HepG2 (cell line): ENCODE results near the gene SECTM1. TPM values are rescaled to one million over a fixed set of nuclear protein-coding genes. Genes with fewer than 3 reads are reported as not detected.
A peak's percentile ranks its signal among the peaks of the same experiment; 100 is the strongest.

ENCODE experiments used
- ARHGAP35 ChIP-seq: sonication (generic); formaldehyde crosslinking; IDR thresholded peaks from 2 replicates; pipeline ENCODE4 v1.9.0; 2022; ENCODE audit warnings: mild to moderate bottlenecking, inconsistent platforms, moderate library complexity, missing genetic modification reagents, borderline replicate concordance
- ELF1 ChIP-seq: sonication (generic); formaldehyde crosslinking; IDR thresholded peaks from 2 replicates; pipeline ENCODE4 v1.4.0; 2020; ENCODE audit warnings: missing genetic modification reagents
- FOSL2 ChIP-seq: sonication (generic); formaldehyde crosslinking; IDR thresholded peaks from 2 replicates; pipeline ENCODE4 v1.4.0; 2020; ENCODE audit warnings: missing genetic modification reagents
- HOXA9 ChIP-seq: sonication (generic); formaldehyde crosslinking; IDR thresholded peaks from 2 replicates; pipeline ENCODE4 v1.8.1; 2022; ENCODE audit warnings: missing genetic modification reagents, mild to moderate bottlenecking, moderate library complexity, borderline replicate concordance
- PRDM10 ChIP-seq: sonication (generic); formaldehyde crosslinking; IDR thresholded peaks from 2 replicates; pipeline ENCODE4 v1.4.0; 2020; ENCODE audit warnings: low read depth, missing genetic modification reagents
- PRPF4 ChIP-seq: fragments of 200-400 bp; formaldehyde crosslinking; IDR thresholded peaks from 2 replicates; pipeline ENCODE4 v1.6.1; 2016; ENCODE audit warnings: low read length, low read depth; ENCODE audit not compliant: poor library complexity, severe bottlenecking
- ZBTB38 ChIP-seq: sonication (generic); formaldehyde crosslinking; IDR thresholded peaks from 2 replicates; pipeline ENCODE4 v1.5.1; 2020; ENCODE audit warnings: mild to moderate bottlenecking, missing genetic modification reagents
- ZIK1 ChIP-seq: sonication (generic); formaldehyde crosslinking; IDR thresholded peaks from 2 replicates; pipeline ENCODE4 v1.5.0; 2020; ENCODE audit warnings: mild to moderate bottlenecking, low read depth, missing genetic modification reagents, borderline replicate concordance
- ZNF121 ChIP-seq: sonication (generic); formaldehyde crosslinking; IDR thresholded peaks from 2 replicates; pipeline ENCODE4 v1.5.0; 2020; ENCODE audit warnings: mild to moderate bottlenecking, missing genetic modification reagents
- ZNF143 ChIP-seq: sonication (generic); formaldehyde crosslinking; IDR thresholded peaks from 2 replicates; pipeline ENCODE4 v1.4.0; 2020; ENCODE audit warnings: missing genetic modification reagents
- ZNF264 ChIP-seq: sonication (generic); formaldehyde crosslinking; IDR thresholded peaks from 2 replicates; pipeline ENCODE4 v1.4.0; 2020; ENCODE audit warnings: missing genetic modification reagents
- ZNF441 ChIP-seq: sonication (generic); formaldehyde crosslinking; IDR thresholded peaks from 2 replicates; pipeline ENCODE4 v1.7.0; 2021; ENCODE audit warnings: missing genetic modification reagents, borderline replicate concordance
- ZNF567 ChIP-seq: sonication (generic); formaldehyde crosslinking; IDR thresholded peaks from 2 replicates; pipeline ENCODE4 v1.8.1; 2023; ENCODE audit warnings: mild to moderate bottlenecking, missing genetic modification reagents, borderline replicate concordance
- polyA plus RNA-seq, 8 experiments: library from polyadenylated mRNA; depleted of rRNA in 3 of 8; stranded (reverse) in 7 of 8; unstranded in 1 of 8; fragments of >200 nt; fragmentation: Illumina TruSeq in 4 of 8; extraction: Trizol in 4 of 8; gene quantifications; 2 replicates each; pipeline versions ENCODE4 v1.2.1 to v1.2.3, GENCODE V29; 2011 to 2016; ENCODE audit warnings: low read depth in 4 of 8, missing spikeins in 1 of 8, mixed read lengths in 1 of 8; ENCODE audit not compliant: insufficient read depth in 1 of 8
- total RNA-seq, 5 experiments: library from RNA; depleted of rRNA; stranded (reverse); fragments of >200 nt; fragmentation: Illumina TruSeq; extraction: Trizol; gene quantifications; 2 replicates each; pipeline ENCODE4 v1.2.3, GENCODE V29; 2016; ENCODE audit warnings: low read depth in 1 of 5
- TF ChIP-seq, protein P1 (sequence below): sonication (generic); formaldehyde crosslinking; IDR thresholded peaks from 2 replicates; pipeline ENCODE4 v1.5.1; 2020; ENCODE audit warnings: mild to moderate bottlenecking, missing genetic modification reagents, moderate library complexity
- TF ChIP-seq, protein P2 (sequence below): sonication (generic); formaldehyde crosslinking; IDR thresholded peaks from 2 replicates; pipeline ENCODE4 v1.9.0; 2021; ENCODE audit warnings: missing genetic modification reagents, mild to moderate bottlenecking, borderline replicate concordance
- TF ChIP-seq, protein P3 (sequence below): sonication (generic); formaldehyde crosslinking; IDR thresholded peaks from 2 replicates; pipeline ENCODE4 v1.9.0; 2022; ENCODE audit warnings: missing genetic modification reagents, mild to moderate bottlenecking, borderline replicate concordance

SECTM1 gene
- total and polyA plus RNA-seq, 2 of the 13 experiments (the other 11 are each of a cell fraction or from before 2014, with no cell fraction given) = 3.5 to 5.3 TPM

- TF ChIP-seq, protein P1, sequence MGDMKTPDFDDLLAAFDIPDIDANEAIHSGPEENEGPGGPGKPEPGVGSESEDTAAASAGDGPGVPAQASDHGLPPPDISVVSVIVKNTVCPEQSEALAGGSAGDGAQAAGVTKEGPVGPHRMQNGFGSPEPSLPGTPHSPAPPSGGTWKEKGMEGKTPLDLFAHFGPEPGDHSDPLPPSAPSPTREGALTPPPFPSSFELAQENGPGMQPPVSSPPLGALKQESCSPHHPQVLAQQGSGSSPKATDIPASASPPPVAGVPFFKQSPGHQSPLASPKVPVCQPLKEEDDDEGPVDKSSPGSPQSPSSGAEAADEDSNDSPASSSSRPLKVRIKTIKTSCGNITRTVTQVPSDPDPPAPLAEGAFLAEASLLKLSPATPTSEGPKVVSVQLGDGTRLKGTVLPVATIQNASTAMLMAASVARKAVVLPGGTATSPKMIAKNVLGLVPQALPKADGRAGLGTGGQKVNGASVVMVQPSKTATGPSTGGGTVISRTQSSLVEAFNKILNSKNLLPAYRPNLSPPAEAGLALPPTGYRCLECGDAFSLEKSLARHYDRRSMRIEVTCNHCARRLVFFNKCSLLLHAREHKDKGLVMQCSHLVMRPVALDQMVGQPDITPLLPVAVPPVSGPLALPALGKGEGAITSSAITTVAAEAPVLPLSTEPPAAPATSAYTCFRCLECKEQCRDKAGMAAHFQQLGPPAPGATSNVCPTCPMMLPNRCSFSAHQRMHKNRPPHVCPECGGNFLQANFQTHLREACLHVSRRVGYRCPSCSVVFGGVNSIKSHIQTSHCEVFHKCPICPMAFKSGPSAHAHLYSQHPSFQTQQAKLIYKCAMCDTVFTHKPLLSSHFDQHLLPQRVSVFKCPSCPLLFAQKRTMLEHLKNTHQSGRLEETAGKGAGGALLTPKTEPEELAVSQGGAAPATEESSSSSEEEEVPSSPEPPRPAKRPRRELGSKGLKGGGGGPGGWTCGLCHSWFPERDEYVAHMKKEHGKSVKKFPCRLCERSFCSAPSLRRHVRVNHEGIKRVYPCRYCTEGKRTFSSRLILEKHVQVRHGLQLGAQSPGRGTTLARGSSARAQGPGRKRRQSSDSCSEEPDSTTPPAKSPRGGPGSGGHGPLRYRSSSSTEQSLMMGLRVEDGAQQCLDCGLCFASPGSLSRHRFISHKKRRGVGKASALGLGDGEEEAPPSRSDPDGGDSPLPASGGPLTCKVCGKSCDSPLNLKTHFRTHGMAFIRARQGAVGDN (CRISPR knock-in tag) = peak; percentile 95
- TF ChIP-seq PRPF4 (no peak), PRDM10 (CRISPR knock-in tag) (no peak; the same call in 1 of the 2 replicates), ZBTB38 (CRISPR knock-in tag) (peak; percentile 85; the same call in 1 of the 2 replicates), ELF1 (no peak), ARHGAP35 (no peak; the same call in 1 of the 2 replicates), ZNF121 (peak; percentile 31; the same call in 1 of the 2 replicates), HOXA9 (CRISPR knock-in tag) (no peak), ZNF143 (CRISPR knock-in tag) (no peak), ZNF441 (CRISPR knock-in tag) (no peak), ZNF264 (no peak), FOSL2 (CRISPR knock-in tag) (0 out of 2 replicates have a peak, but pooled peaks have one; percentile 29), ZNF567 (CRISPR knock-in tag) (0 out of 2 replicates have a peak, but pooled peaks have one; percentile 93), ZIK1 (no peak)
- TF ChIP-seq, protein P2, sequence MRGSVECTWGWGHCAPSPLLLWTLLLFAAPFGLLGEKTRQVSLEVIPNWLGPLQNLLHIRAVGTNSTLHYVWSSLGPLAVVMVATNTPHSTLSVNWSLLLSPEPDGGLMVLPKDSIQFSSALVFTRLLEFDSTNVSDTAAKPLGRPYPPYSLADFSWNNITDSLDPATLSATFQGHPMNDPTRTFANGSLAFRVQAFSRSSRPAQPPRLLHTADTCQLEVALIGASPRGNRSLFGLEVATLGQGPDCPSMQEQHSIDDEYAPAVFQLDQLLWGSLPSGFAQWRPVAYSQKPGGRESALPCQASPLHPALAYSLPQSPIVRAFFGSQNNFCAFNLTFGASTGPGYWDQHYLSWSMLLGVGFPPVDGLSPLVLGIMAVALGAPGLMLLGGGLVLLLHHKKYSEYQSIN = no peak
- TF ChIP-seq, protein P3, sequence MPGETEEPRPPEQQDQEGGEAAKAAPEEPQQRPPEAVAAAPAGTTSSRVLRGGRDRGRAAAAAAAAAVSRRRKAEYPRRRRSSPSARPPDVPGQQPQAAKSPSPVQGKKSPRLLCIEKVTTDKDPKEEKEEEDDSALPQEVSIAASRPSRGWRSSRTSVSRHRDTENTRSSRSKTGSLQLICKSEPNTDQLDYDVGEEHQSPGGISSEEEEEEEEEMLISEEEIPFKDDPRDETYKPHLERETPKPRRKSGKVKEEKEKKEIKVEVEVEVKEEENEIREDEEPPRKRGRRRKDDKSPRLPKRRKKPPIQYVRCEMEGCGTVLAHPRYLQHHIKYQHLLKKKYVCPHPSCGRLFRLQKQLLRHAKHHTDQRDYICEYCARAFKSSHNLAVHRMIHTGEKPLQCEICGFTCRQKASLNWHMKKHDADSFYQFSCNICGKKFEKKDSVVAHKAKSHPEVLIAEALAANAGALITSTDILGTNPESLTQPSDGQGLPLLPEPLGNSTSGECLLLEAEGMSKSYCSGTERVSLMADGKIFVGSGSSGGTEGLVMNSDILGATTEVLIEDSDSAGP (CRISPR knock-in tag) = peak; percentile 80; the same call in 1 of the 2 replicates
These were observed 18.3 kb upstream of the SECTM1 start (continued) for GRCh38 chr17:82351713-82352488.
